LNCAP (cell line): ENCODE measurements around the gene U2AF1L4.

Experiments
- TF ChIP-seq, protein P1 (sequence below): fragments of 450-650 bp; IDR thresholded peaks from 2 replicates; pipeline ENCODE4 v1.5.1; 2017; ENCODE audit warnings: mild to moderate bottlenecking

The U2AF1L4 gene

DNA sequence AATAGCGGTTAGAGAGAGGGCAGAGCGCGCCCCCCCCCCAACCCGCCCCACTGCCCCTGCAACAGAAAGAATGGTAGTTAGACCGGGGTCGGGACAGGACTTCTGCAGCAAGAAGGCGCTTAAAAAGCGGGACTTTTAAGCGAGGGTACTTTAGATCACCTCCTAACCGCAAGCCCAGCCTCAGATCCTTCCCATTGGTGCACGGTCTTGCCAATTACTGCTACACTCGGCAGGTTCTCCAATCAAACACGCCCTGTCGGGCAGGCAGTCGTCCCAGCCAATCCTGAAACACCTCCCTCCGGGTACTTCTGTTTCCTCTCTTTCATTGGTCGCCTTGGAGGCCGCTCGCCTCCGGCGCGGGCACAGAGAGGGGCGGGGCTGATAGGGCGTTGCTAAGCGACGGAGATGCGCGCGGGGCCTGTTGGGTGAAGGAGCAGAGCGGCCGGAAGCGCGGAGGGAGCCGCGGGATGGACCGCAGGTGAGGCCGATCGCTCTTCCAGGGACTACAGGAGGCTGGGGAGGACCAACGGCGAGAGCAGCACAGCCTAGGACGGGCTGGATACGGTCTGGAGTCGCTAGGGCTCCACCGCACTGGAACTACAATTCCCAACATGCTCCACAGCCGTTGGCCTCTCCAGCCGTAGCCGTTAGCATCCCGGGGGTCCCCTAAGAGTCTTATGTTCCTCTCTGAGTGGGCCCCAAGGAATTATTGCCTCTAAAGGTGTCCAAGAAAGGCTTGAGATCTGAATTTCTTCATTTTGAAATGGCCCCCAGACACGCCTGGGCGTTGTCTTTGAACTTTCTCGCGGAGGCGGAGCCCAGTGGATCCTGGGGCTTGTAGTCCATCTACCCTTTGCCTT lies 12.8 kb upstream of the U2AF1L4 start, which contains the start of gene PROSER3:
Gene PROSER3, plus strand, starts transcription at position 428 of the 860 bp plus-strand sequence. Its CDS starts 40 bp downstream, at position 468.
- TF ChIP-seq, protein P1, sequence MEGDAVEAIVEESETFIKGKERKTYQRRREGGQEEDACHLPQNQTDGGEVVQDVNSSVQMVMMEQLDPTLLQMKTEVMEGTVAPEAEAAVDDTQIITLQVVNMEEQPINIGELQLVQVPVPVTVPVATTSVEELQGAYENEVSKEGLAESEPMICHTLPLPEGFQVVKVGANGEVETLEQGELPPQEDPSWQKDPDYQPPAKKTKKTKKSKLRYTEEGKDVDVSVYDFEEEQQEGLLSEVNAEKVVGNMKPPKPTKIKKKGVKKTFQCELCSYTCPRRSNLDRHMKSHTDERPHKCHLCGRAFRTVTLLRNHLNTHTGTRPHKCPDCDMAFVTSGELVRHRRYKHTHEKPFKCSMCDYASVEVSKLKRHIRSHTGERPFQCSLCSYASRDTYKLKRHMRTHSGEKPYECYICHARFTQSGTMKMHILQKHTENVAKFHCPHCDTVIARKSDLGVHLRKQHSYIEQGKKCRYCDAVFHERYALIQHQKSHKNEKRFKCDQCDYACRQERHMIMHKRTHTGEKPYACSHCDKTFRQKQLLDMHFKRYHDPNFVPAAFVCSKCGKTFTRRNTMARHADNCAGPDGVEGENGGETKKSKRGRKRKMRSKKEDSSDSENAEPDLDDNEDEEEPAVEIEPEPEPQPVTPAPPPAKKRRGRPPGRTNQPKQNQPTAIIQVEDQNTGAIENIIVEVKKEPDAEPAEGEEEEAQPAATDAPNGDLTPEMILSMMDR = no peak

DNA sequence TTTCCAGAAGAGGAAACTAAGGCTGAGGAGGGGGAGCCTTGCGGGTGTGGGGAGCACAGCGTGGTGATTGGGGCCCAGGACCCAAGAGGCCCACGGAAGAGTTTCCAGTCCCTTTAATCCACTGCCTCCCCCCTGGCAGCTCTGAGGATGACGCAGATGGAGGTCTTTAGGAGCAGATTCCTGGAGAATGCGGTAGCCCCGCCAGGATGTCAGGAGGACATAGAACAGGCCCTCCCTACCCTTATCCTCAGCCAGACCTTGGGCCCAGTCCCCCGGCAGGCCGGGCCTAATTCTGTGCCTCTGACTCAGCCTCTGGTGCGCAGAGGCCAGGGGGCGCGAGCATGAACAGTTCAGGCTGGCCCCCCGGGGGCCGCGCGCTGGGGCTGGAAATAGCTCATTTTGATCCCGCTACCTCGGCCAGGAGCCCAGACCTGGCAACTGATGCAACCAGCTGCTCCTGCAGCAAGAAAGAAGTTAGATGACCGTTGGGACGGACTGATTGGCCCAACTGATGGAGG lies 12.1 kb upstream of the U2AF1L4 start:
- TF ChIP-seq, protein P1 = no peak

DNA sequence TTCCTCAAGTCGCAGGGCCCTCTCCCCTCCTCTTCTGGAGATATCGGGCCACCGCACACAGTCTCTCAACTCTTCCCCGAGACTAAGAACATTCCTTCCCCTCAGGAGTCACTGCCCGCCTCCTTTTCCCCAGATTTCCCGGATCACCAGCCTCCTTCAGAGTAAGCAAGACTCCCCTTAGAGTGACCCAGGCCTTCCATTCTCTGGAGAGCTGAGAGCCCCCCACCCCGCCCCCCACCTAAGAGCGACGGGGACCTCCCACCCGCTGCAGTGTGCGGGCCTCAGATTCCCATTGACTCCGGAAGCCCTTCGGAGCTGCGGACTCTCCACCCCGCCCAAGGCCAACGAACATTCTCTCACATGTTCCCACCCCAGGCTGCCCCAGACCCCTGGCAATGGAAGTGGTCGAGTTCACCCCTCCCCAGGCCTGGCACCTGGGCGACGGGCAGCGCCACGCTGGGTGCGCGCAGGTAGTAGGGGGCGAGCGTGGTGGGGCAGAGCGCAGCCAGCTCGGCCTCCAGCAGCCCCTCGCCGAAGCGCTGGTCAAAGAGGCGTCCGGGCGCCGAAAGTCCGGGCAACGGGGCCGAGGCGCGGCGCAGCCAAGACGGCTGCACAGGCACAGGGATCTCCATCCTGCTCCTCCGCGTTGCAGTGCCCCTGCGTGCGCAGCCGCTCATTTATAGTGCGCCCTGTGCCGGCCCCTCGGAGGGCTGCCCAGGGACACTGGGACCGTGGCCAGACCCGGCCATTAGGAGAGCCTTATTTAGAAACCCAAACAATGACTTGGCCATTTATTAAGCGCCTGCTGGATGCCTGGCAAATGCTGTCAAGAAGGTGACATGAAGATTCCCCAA lies 11.4 kb upstream of the U2AF1L4 start, which contains the start of gene HSPB6:
Gene HSPB6, minus strand, starts transcription at position 653 of the 854 bp plus-strand sequence. Its CDS starts 21 bp downstream, at position 632.
- TF ChIP-seq, protein P1 = no peak

DNA sequence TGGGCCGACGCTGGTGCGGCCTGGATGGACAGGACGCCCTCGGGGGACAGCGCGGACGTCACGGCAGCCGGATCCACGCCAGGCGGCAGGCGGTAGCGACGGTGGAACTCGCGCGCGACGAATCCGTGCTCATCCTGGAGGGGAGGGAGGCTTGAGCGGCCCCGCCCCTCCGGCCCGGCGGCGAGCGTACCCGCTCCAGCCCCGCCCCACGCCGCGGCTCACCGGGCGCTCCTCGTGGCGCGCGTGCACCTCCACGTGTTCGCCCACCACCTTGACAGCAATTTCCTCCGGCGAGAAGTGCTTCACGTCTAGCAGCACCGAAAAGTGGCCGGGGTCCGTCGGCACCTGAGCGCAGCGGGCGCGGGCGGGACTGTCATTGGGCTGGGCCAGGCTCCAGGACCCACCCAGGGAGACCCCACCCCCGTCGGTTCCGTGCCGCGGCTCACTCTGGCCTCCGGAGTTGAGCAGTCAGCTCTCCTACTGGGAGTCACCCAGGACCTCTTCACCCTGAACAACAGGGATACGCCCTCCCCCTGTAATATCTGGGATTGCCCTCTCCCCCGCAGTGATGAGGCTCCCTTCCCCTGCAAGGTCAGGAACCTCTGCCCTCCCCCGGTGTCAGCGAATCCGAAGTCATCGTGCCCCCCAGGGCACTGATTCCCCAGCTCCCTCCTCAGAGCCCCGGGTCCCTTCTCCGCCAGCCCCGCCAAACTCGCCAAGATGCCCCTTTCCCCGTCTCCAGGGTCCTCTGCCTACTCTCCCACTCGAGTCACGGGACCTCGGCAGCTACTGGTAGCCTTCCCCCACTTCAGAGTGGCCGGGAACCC lies 10.5 kb upstream of the U2AF1L4 start:
- TF ChIP-seq, protein P1 = no peak

DNA sequence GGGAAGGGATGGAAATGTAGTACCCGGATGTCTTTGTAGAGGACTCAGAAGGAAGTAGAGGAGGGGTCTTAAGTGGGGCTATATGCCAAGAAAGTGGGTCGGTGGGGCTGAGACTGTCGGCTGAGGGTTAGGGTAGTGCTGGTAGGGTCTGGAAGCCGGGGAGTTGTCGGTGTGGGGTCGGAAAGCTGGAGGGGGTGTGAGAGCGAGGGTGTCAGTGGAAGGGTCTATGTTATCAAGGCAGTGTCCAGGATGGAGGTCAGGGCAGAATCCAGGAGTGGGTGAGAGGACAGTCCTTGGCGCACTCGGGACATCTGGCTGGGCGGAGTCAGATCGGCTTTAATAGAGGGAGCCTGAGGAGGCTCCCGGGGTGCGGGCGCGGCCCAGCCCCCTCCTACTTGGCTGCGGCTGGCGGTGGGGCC lies 9.9 kb upstream of the U2AF1L4 start:
- TF ChIP-seq, protein P1 = no peak

DNA sequence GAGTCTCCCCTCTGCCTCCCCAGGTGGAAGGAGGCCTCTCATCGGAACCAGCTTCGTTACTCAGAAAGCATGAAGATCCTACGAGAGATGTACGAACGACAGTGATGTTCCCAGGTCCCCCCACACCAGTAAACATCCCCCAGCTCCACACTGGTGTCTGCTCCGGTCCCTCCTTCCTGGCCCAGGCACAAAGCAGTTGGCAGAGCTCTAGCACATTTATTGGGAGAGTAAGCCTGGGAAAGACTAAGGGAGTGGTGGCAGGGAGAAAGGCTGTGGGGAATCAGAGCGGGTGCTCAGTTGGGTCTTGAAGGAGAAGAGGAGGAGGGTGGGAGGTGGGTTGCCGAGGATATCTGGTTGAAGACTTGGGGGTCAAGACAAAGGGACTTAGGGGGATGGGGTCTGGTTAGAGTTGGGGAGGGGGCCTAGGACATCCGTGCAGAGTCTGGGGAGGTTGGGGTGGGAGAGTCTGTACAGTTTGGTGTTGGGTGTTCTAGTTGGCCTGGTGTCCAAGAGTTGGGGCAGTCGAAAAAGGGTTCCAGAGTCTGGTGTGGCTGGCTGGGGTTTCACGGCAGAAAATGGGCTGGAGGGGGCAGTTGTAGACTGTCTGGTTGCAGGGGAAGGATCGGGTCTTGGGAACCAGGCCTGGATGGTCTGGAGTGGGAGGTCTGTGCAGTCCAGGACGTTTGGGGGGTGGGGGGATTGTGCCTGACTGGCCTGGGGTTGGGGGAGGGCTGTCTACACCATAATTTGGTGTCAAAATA lies 9.3 kb upstream of the U2AF1L4 start:
- TF ChIP-seq, protein P1 = no peak
